NCI-H2107 (cell line): ENCODE results near the gene MTM1.

ENCODE experiments used
- DNase-seq: peaks from one replicate; lab custom pipeline; 2025; lab: John Stamatoyannopoulos, UW

Gene MTM1

DNA sequence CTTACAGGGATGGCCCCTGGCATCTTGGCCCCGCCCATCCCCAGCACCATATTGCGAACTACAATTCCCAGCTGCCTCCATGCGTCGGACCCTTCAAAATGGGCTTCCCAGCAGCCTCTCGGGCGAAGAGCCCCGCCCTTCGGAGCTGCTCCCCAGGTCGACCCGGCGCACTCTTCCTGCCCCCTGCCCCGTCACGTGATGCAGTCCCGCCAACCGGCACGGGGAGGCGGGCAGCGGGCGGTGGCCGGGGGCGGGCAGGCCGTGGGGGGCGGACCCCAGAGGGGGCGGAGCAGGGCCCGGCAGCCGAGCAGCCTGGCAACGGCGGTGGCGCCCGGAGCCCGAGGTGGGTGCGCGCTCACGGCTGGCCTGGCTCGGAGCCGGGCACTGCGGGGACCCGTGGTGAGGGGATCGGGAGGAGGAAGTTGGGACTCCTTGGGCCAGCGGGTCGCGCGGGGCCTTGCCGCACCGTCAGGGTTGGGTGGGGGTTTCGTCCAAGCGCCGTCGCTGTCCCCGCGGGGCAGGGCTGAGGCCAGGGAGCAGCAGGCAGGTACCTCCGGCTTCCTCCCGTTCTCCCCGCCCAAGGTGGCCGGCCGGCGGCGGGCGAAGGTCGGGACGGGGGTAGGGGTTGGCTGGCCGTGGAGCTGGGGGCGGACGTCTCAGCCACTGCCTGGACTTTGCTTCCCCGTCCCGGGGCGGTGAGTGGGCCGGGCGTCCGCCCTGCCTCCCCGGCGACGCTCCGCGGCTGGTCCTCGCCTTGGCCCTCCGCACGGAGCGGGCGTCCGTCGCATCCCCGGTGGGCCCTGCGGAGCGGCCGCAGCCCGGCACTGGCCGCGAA, at the start of gene MTM1:
TSS of gene MTM1 (plus strand) at position 302 of the 835 bp plus-strand sequence. CDS start 23,994 bp downstream, outside the sequence.
- DNase-seq = peak; percentile 88

DNA sequence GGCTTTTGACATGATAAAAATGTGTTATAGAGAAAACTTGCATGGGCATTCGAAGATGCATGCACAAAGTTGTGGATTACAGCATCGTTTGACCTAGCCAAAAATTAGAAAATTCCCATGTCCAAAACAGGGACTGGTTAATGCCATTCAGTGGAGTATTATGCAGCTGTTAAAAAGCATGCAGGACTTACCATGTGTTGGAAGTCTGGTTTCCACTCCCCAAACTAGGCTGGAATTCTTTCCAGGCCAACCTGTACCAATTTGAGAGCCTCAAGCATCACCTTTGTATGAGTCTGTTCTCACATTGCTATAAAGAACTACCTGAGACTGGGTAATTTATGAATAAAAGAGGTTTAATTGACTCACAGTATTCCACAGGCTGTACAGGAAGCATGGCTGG, 45.9 kb upstream of the MTM1 start:
- no peak for DNase-seq

DNA sequence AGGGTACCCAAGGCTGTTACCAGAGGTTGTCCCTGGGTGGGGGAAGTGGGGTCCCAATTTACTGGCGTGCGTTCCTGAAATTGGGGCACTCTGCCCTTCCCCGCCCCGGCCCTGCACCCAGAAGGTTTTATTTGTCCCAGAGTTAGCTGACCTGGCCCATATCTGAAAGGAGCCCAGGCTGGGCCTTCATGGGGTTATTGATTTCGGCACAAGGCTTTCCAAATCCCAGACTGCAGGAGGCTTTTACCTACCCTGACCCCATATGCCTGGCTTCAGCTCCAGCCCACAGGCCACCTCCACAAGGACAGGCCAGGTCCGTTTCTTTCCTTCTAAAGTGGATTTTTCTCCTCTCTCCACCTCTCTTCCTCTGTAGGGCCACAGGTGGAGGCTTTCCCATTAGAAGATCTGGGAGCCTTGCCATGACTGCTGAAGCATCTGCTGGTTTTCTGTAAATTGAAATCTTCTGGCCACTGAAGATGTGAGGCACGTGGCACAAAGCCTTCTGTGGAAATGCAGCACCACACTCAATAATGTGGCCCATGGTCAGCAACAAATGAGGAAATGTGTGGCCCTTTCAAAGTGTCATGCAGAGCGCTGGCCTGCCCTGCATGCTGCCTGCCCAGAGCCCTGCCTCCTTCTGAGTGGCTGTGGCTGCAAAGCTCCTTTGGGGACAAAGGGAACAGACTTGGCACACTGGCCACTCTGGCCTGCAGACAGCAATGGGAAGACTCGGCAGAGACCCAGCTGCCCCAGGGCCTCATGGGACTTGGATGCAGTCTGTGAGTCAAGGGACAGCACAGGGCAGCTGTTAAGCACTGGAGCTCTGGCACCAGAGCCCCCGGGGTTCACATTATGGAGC, 43.1 kb upstream of the MTM1 start:
- no peak for DNase-seq

GRCh38 chrX:150526692-150527091, 41.7 kb upstream of the MTM1 start:
- DNase-seq = no peak

DNA sequence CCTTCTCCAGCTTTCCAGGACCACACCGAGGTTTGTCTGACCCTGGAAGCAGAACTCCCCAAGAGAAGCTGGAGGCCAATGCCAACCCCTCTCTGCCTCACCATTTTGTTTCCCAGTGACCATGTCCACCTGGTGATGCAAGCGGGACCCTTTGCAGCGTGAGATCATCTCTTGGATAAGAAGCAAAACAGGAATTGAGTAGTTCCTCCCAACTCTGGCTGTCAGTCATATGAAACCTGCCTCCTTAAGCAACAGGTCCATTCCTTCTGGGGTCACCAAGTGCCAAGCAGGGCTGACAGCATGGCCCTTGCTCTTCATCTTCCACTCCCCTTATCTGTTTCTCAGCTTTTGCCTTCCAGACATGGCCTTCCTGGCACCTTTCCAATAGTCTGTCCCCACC, 41.3 kb upstream of the MTM1 start:
- DNase-seq = no peak

DNA sequence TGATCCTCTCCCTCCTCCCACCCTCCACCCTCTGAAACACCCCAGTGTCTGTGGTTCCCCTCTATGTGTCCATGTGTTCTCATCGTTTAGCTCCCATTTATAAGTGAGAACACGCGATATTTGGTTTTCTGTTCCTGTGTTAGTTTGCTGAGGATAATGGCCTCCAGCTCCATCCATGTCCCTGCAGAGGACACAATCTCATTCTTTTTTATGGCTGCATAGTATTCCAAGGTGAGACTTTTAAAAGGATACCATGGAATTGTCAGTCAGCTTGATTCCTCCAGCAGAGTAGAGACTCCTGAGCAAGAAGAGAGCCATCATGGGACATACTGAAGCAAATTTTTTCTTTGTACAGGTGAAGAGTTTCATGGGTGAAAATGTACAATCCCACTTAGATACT, 38.8 kb upstream of the MTM1 start:
- DNase-seq = no peak

DNA sequence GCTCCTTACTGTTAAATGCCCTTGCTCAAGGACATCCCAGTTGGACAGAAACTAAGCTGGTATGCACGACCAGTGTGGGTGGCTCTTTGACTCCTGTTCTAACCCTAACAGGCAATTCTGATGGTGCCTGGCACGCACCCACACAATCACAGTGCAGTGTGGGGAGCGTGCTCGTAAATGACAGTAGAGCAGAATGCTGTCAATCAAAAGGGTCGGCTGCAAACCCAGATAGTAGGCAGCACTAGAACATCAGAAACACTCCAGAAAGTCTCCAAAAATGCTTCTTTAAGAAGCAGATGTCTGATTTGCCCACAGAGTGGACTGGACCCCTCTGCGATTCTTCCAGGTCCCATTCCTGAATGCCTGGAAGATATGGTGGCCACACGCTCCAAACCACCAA, 37.6 kb upstream of the MTM1 start:
- no peak for DNase-seq

- DNase-seq = no peak
These were observed 37.0 kb upstream of the MTM1 start for GRCh38 chrX:150531467-150531866.

DNA sequence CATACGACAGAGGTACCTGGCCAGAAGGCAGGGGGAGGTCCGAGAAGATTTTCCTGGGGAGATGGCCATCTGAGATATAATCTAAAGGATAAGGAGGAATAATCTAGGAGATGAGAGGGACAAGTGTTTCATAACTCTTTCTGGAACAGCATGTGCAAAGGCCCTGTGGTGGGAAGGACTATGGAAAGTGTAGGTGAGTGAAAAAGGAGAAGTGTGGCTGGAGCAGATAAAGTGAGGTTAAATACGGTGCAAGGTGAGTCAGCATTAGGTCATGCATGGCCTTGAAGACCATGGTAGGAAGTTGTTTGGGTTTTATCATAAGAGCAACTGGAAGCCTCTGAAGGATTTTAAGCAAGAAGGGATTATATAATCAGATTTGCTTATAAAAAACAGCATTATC, 34.6 kb upstream of the MTM1 start:
- no peak for DNase-seq

DNA sequence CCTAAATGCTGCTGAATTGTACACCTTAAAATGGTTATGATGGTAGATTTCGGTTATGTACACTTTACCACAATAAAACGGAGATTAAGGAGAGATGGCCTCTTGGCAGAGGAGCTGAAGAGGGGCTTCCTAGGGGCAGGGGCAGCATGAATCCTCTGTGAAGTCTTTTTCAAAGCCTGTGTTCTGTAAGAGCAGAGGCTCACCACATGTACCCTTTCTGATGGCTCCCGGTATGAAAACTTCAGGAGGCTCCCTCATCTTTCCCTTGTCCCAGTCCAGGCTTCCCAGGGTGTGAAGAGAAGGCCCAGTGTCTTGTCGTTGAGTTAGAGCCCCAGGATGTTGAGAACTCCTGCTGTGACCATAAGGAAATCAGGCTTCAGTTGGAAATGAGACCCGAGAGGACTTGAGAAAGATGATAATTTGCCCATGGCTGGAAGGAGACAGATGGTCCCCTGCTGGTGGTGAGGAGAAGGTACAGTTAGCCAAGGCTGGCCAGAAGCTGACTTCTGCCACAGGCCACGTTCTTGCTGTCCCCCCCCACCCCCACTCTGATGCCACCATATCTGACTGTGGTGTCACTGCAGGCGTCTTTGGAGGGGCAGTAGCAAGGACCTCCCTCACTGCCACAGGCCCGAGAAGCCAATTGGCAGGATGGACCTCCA, 31.8 kb upstream of the MTM1 start:
- DNase-seq = no peak

DNA sequence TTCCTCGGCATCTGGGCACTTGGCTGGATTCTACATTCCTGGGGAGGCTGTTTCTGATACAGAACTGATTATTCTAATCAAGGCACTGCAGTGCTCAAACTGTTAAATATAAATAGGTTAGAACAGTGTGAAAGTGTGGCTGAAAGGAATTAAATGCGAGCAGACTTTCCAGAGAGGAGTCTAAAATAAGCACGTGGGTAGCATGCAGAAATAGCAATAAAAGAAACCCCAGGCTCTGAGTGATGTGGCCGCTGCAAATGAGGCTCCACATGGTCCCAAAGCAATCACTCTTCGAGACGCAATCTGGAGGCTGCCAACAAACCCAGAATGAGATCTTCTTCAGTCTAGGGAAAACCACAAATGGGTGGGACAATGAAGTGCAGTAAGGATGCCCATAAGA, 30.6 kb upstream of the MTM1 start:
- no peak for DNase-seq

GRCh38 chrX:150540965-150541364, 27.5 kb upstream of the MTM1 start:
- DNase-seq = no peak

DNA sequence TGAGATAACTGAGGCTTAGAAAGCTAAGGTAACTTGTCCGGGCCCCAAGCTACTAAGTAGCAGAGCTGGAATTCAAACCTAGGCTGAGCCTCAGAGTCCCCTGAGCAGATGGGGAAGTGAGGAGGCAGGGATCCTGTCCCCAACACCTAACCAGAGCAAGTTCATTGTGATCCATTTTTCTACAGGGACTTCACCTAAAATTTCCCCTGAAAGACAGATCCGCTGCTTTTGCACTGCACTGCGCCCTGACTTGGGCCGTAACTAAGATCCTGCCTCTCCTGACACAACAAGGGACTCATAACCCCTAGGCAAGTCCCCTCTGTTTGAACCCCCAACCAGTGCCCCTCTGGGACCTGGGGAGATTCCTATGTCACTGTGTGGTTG, 25.6 kb upstream of the MTM1 start:
- no peak for DNase-seq

DNA sequence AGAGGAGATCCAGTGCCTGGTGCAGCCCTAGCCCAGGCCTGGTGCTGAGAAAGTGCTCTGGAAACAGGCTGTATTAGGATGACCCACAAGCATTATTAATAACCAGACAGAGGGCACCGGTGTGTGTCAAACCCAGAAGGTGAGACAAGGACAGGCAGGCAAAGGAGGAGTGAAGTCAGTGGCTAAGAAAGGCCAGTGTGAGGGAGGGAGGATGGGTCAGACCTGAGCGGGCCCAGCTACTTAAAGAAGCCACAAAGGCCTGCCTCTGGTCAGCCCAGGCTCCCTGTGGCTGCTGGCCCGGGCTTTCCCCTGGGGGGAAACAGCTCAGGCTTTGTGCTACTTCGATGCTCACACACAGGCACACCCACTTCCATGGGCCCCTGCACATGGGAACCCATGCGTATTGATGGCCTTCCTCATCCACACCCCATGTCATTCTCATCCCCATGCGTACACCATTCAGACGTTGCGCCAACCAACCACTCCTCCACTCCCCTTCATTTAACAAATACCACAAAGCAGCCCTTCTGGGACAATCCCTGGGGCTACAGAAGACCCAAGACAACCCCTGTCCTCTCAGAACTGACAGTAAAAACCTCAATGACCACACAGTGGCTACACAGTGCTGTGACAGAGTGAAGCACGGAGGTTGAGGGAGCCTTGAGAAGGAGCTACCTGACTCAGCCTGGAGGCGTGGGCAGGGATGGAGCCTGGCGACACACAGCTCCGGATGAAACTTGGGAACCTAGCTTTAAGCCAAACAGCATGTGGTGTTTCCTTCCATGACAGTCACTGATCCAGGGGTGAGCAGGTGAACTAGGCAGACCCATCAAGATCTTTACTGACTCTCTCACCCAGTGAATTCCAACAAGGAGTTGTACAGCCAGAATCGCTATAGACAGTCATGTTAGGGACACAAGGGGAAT, 24.9 kb upstream of the MTM1 start:
- no peak for DNase-seq

- DNase-seq = no peak
These were observed 24.1 kb upstream of the MTM1 start for GRCh38 chrX:150544222-150544787.

DNA sequence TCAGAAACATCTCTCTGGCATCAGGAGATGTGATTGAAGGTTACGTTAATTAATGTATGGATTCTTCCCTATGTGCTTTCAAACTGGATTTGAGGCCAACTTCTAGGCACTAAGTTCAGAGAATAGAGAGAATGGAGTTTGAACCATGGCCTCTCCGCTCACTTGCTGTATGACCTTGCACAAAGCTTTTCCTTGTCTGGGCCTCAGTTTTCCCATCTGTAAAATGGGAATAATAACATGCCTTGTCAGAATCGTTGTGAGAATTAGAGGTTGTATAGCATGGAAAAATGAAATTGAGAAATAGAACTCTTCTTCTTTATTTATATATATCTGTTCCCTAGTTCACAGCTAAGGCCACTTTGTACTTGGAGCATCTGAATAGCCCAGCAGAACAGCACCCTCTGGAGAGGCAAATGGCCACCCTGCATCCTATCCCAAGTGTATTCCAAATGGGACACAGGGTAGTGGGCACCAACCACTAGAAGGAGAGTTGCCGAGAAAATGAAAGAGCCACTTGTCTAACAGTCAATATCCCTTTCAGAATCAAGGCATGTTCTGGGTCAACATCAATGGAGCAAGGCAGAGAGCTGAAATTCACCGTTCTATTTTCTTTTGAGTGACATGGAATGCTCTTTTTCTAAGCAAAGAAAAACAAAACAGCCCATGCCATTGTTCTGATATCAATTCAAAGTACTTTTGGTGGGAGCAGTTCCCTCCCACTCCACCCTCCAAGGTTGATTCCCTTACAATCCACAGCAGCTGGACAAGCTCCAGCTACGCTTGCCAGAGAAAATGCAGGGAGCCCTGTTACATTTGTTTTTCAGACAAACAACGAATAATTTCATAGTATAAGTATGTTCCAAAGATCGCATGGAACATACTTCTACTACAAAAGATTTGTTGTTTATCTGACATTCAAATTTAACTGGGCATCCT, 23.3 kb upstream of the MTM1 start:
- no peak for DNase-seq

DNA sequence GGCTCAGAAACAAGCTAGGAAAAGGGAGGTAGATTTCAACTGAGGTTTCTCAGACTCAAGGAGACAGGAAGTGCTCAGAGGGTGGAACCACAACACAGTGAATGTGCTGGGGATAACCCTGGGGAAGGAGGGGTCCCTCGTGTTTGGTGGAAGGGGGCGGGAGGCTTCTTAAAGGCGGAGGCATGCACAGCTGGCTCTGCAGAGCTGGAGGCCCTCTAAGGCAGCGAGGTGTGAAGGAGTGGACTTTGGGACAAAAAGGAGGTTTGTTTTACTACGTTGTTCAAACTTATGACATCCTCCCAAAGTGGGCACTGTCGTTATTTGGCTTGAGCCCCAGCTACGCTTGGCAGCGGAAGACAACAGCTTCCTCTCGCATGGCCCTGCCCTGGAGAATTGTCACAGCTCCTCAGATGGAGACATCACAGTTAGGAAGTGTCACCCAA, 21.7 kb upstream of the MTM1 start:
- DNase-seq = no peak

- DNase-seq = no peak
These were observed 20.9 kb upstream of the MTM1 start for GRCh38 chrX:150547375-150548115.

GRCh38 chrX:150548251-150548650, 20.2 kb upstream of the MTM1 start:
- no peak for DNase-seq
